Osteocyte (in vitro differentiated cells): ENCODE results near the gene ETV5. TPM values are rescaled to one million over a fixed set of nuclear protein-coding genes. Genes with fewer than 3 reads are reported as not detected.

Source experiments
- DNase-seq: peaks from one replicate; pipeline ENCODE4 v3.0.0; 2021; ENCODE audit warnings: mixed read lengths; ENCODE audit not compliant: unreplicated experiment; ENCODE audit errors: extremely low spot score
- H3K27ac Mint-ChIP-seq: one replicate; pipeline ENCODE4 v1.8.0; 2021; ENCODE audit warnings: mild to moderate bottlenecking, mixed read lengths; ENCODE audit not compliant: unreplicated experiment
- H3K27me3 Mint-ChIP-seq: one replicate; pipeline ENCODE4 v1.8.0; 2021; ENCODE audit warnings: mixed read lengths; ENCODE audit not compliant: unreplicated experiment
- H3K36me3 Mint-ChIP-seq: one replicate; pipeline ENCODE4 v1.8.0; 2021; ENCODE audit warnings: mixed read lengths; ENCODE audit not compliant: unreplicated experiment
- H3K4me1 Mint-ChIP-seq: one replicate; pipeline ENCODE4 v1.8.0; 2021; ENCODE audit warnings: mixed read lengths; ENCODE audit not compliant: unreplicated experiment
- H3K4me3 Mint-ChIP-seq: one replicate; pipeline ENCODE4 v1.8.0; 2021; ENCODE audit warnings: mild to moderate bottlenecking, moderate library complexity, mixed read lengths; ENCODE audit not compliant: unreplicated experiment
- H3K9me3 Mint-ChIP-seq: one replicate; pipeline ENCODE4 v1.8.0; 2021; ENCODE audit warnings: mixed read lengths; ENCODE audit not compliant: unreplicated experiment
- total RNA-seq: library from RNA; stranded (reverse); gene quantifications from 2 replicates; pipeline ENCODE4 v1.2.1, GENCODE V29; 2021
- TF ChIP-seq, protein P1 (sequence below): fragments of 200-600 bp; sonication (generic); IDR thresholded peaks from 2 replicates; pipeline ENCODE4 v1.5.0; 2021; ENCODE audit warnings: antibody characterized with exemption, mild to moderate bottlenecking, moderate library complexity

ETV5 gene
- total RNA-seq, 1 donor from 2014 or later, result 63.6 TPM

DNA sequence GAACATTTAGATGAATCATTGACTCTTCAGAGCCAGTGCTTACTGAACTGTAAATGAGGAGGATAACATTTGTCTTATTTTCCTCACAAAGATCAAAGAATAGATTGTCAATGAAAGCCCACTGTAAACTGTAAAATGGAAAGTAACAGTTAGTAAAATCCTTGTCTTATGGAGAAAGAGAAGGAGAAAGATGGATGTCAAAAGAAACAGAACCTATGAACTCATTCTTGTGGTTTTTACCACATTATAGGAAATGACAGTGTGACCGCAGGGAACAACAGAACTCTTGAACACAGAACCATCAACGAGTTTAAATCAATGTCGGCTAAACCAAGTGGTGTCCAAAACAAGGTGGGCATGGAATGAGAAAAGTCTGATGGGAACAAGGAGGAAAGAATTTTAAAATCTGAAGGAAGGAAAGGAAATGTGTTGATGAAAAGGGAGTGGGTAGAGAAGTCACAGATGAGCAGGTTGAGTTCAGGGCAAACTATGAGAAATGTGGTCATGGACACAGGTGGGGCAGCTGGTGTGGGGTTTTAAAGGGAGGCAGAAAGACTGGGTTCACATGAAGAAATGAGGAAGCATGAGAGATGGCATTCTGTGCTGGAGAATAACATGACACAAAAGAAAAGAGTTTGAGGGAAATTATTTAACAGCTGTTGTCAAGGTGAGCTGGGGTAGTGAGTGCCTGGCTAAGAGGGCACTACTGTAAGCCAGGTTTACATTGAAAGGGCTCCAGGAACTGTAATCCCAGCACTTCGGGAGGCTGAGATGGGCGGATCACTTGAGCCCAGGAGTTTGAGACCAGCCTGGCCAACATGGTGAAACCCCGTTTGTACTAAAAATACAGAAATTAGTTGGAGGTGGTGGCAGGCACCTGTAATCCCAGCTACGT, 42.4 kb upstream of the ETV5 start:
- no peaks in the 10 kb centered on the region for H3K9me3 Mint-ChIP-seq
- no peak overlapping the region for H3K4me3 Mint-ChIP-seq
- TF ChIP-seq, protein P1, sequence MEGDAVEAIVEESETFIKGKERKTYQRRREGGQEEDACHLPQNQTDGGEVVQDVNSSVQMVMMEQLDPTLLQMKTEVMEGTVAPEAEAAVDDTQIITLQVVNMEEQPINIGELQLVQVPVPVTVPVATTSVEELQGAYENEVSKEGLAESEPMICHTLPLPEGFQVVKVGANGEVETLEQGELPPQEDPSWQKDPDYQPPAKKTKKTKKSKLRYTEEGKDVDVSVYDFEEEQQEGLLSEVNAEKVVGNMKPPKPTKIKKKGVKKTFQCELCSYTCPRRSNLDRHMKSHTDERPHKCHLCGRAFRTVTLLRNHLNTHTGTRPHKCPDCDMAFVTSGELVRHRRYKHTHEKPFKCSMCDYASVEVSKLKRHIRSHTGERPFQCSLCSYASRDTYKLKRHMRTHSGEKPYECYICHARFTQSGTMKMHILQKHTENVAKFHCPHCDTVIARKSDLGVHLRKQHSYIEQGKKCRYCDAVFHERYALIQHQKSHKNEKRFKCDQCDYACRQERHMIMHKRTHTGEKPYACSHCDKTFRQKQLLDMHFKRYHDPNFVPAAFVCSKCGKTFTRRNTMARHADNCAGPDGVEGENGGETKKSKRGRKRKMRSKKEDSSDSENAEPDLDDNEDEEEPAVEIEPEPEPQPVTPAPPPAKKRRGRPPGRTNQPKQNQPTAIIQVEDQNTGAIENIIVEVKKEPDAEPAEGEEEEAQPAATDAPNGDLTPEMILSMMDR, result no peak
- no peak overlapping the region for H3K27ac Mint-ChIP-seq
- H3K4me1 Mint-ChIP-seq, result no peaks in the 10 kb centered on the region
- H3K36me3 Mint-ChIP-seq, result no peaks in the 10 kb centered on the region
- DNase-seq, result no peak
- peaks cover 21% of the 10 kb centered on the region for H3K27me3 Mint-ChIP-seq

DNA sequence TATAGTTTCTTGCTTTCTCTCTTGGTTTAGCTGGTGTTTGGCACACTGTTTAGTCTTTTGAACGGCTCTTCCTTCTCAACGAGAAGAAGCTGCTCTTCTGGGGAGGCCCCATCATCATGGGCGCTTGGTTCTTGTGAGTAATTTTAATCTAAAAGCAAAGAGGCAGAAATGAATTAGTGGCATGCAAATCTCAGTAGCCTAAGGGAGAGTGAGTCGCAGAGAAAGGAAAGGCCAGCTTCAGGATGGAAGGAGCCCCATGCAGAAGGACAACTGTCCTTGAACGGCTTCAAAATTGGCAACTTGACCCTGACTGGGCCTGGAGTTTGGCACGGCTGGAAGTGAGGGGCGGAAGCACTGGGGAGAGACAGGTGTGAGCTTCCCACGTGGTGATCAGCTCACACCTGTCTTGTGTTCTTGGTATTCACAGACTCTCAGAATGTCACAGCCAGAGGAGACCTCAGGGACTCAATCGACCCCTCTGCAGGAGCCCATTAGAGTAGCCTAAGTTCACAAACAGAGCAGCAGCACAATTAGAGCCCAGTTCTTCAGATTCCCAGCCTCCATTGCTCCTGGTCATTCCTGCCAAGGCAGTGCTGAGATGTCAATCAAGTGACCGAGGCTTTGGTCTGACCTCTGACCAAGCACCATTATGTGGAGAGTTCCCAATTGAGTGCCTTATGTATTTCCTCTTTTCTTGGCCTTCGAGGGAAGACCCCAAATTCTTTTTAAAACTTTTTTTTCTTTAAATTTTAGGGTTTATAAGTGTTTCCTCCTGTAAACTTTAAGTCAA, 41.3 kb upstream of the ETV5 start:
- H3K36me3 Mint-ChIP-seq, result no peaks in the 10 kb centered on the region

DNA sequence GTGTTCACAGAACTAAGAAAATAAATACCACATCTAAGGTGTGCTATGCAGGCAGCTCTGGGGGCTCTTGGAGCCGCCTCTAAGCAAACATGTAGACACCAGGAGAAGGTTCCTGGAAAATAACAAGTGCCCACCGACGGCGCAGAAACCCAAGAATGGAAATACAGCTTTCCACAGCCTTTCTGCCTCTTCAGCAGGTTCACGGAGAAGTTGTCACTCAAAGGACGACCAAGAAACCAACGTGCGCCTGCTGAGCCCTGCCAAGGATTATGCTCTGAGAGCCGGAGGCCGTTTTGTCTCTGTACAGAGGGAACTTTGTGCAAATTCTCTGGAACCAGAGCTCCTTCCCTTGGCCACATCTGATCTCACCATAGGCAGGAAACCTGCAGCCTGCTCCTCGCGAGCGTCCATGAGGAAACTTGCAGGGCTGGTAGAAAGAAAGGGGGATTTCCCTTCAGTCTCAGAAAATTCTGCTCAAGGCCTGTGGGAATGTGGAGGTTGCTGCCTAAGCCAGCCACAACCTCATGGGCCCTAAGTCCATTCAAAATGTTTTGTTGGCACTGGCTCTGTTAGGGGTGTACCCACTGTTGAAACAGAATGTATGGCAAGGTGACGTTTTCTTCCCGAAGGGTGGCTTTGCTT, 40.6 kb upstream of the ETV5 start:
- TF ChIP-seq, protein P1, result no peak
- Mint-ChIP-seq H3K4me3 (no peak overlapping the region), H3K27me3 (peaks cover 23% of the 10 kb centered on the region), H3K9me3 (no peaks in the 10 kb centered on the region), H3K4me1 (no peaks in the 10 kb centered on the region), H3K27ac (no peak overlapping the region), H3K36me3 (no peaks in the 10 kb centered on the region)
- no peak for DNase-seq

More for the DNA sequence above, 41.3 kb upstream of the ETV5 start:
- H3K4me1 Mint-ChIP-seq, result no peaks in the 10 kb centered on the region
- H3K27ac Mint-ChIP-seq, result no peak overlapping the region
- DNase-seq, result no peak
- TF ChIP-seq, protein P1, result no peak
- H3K4me3 Mint-ChIP-seq, result no peak overlapping the region
- peaks cover 23% of the 10 kb centered on the region for H3K27me3 Mint-ChIP-seq
- no peaks in the 10 kb centered on the region for H3K9me3 Mint-ChIP-seq

DNA sequence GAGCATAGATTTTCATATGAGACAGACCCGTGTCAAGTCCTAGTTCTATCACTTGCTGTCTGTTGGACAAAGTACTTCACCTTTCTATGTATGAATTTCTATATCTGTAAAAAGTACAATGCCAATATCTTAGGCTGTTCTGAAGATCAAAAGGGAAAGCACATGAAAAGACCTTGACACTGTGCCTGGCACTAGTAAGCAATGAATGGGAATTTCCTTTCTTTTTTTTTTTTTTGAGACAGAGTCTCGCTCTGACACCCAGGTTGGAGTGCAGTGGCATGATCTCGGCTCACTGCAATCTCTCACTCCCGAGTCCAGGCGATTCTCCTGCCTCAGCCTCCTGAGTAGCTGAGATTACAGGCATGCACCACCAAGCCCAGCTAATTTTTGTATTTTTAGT, 35.4 kb upstream of the ETV5 start:
- Mint-ChIP-seq H3K36me3 (no peaks in the 10 kb centered on the region), H3K27me3 (peaks cover 28% of the 10 kb centered on the region), H3K27ac (no peak overlapping the region), H3K4me1 (no peaks in the 10 kb centered on the region), H3K9me3 (no peaks in the 10 kb centered on the region), H3K4me3 (no peak overlapping the region)
- no peak for DNase-seq
- TF ChIP-seq, protein P1, result no peak
